Stomach (tissue), 9 donors: ENCODE data around the gene GULP1. TPM values are rescaled to one million over a fixed set of nuclear protein-coding genes. Genes with fewer than 3 reads are reported as not detected.

Source experiments
- DNase-seq, 2 donors: peaks; one replicate each; pipeline versions ENCODE4 v3.0.0 to v3.0.0-alpha.2; 2013 to 2019
- H3K27ac ChIP-seq, 5 donors: fragments of 200-600 bp in 4 of 5; sonication (generic) in 4 of 5; one replicate each; pipeline ENCODE4 v1.5.1; 2013 to 2019; ENCODE audit warnings: mild to moderate bottlenecking in 1 of 5, moderate library complexity in 1 of 5
- H3K27me3 ChIP-seq, 3 donors: fragments of 200-600 bp; sonication (generic); one replicate each; pipeline ENCODE4 v1.5.1; 2017 to 2019; ENCODE audit warnings: mixed run types in 1 of 3
- H3K36me3 ChIP-seq, 4 donors: fragments of 200-600 bp; sonication (generic); 1 replicate in 3 of 4; 2 replicates in 1 of 4; pipeline ENCODE4 v1.5.1; 2016 to 2019
- H3K4me1 ChIP-seq, 4 donors: fragments of 200-600 bp; sonication (generic); one replicate each; pipeline ENCODE4 v1.5.1; 2016 to 2019
- H3K4me3 ChIP-seq, 4 donors: fragments of 200-600 bp; sonication (generic) in 3 of 4; one replicate each; pipeline ENCODE4 v1.5.1; 2016 to 2019; ENCODE audit warnings: mild to moderate bottlenecking in 1 of 4
- H3K9me3 ChIP-seq, 4 donors: fragments of 200-600 bp; sonication (generic); one replicate each; pipeline ENCODE4 v1.5.1; 2016 to 2019
- EP300 ChIP-seq: sonication (generic); formaldehyde crosslinking; IDR thresholded peaks from one replicate; pipeline ENCODE4 v1.6.1; 2017; ENCODE audit warnings: antibody characterized with exemption
- POLR2A ChIP-seq, 4 donors: fragments of 450-650 bp; IDR thresholded peaks; one replicate each; pipeline ENCODE4 v1.6.1; 2016; ENCODE audit warnings: antibody characterized with exemption in 4 of 4, control low read depth in 2 of 4, mild to moderate bottlenecking in 1 of 4, moderate library complexity in 1 of 4
- POLR2AphosphoS5 ChIP-seq, 3 donors: sonication (generic); formaldehyde crosslinking; IDR thresholded peaks; one replicate each; pipeline ENCODE4 v1.6.1; 2016; ENCODE audit warnings: antibody characterized with exemption in 3 of 3
- WGBS, 5 donors: extraction: QIAGEN DNeasy Blood & Tissue Kit in 3 of 5; methylation state at CpG; one replicate each; pipeline versions ENCODE4 v1.1.5 to v1.1.7; 2013 to 2018; 5-methylcytosine and 5-hydroxymethylcytosine counted together
- intact Hi-C: fragments of 100-400 bp; cut with DNase I; formaldehyde crosslinking; loops from one replicate; pipeline ENCODE4 v1.15.1; 2023; ENCODE audit warnings: low total_unique reads
- polyA plus RNA-seq, 3 donors: library from polyadenylated mRNA; stranded (reverse); fragments of 200-250 nt; gene quantifications; one replicate each; pipeline ENCODE4 v1.2.3, GENCODE V29; 2013
- total RNA-seq, 5 donors: library from RNA; depleted of rRNA; stranded (reverse); fragments of >200 nt; gene quantifications; one replicate each; pipeline versions ENCODE4 v1.1.0 to v1.2.3, GENCODE V29; 2014 to 2016
- TF ChIP-seq, protein P1 (sequence below), 7 experiments: fragments of 450-650 bp in 4 of 7; fragments of 200-600 bp in 3 of 7; sonication (generic) in 3 of 7; IDR thresholded peaks; one replicate each; pipeline ENCODE4 v1.5.1; 2016 to 2019; ENCODE audit warnings: antibody characterized with exemption in 7 of 7, control low read depth in 2 of 7, mild to moderate bottlenecking in 1 of 7
- donor health status: healthy with polysubstance abuse.
- donor health status: Bipolar disorder and iron deficiency.
- donor health status: healthy.

The GULP1 gene
- total and polyA plus RNA-seq, 8 donors: 4.9 to 179 (median 32.8) TPM

DNA sequence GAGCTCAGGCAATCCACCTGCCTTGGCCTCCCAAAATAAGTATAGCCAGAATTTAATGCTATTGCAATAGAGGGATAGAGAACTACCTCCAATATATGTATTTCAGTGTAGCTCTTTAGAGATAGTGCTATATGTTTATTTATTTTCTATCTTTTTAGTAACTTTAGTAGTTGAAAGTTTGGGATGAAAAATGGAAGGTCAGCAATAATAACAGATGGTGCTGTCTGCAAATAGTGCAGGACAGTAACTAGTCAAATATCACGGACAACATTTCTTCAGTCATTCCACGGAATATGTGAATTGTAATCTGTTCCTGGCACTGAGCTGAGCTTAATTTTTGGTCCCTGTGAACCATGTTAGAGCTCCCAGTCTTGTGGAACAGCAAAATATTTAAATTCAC is 43.2 kb upstream of the GULP1 start:
- H3K9me3 ChIP-seq: no peaks in the 10 kb centered on the region
- H3K27me3 ChIP-seq: no peaks in the 10 kb centered on the region
- TF ChIP-seq POLR2AphosphoS5 (IDR thresholded peaks at IDR 0.05) (no peak), POLR2A (IDR thresholded peaks at IDR 0.05) (no peak), EP300 (no peak)
- TF ChIP-seq, protein P1, sequence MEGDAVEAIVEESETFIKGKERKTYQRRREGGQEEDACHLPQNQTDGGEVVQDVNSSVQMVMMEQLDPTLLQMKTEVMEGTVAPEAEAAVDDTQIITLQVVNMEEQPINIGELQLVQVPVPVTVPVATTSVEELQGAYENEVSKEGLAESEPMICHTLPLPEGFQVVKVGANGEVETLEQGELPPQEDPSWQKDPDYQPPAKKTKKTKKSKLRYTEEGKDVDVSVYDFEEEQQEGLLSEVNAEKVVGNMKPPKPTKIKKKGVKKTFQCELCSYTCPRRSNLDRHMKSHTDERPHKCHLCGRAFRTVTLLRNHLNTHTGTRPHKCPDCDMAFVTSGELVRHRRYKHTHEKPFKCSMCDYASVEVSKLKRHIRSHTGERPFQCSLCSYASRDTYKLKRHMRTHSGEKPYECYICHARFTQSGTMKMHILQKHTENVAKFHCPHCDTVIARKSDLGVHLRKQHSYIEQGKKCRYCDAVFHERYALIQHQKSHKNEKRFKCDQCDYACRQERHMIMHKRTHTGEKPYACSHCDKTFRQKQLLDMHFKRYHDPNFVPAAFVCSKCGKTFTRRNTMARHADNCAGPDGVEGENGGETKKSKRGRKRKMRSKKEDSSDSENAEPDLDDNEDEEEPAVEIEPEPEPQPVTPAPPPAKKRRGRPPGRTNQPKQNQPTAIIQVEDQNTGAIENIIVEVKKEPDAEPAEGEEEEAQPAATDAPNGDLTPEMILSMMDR (IDR thresholded peaks at IDR 0.05): no peak
- WGBS, 5 donors: 84 to 94% (median 87%) methylated on average over 2 of the region's 2 CpGs
- H3K4me3 ChIP-seq: no peak overlapping the region
- DNase-seq: no peak
- H3K27ac ChIP-seq: no peak overlapping the region
- no peaks in the 10 kb centered on the region for H3K36me3 ChIP-seq
- no peaks in the 10 kb centered on the region for H3K4me1 ChIP-seq
- intact Hi-C loops: no loop called here

DNA sequence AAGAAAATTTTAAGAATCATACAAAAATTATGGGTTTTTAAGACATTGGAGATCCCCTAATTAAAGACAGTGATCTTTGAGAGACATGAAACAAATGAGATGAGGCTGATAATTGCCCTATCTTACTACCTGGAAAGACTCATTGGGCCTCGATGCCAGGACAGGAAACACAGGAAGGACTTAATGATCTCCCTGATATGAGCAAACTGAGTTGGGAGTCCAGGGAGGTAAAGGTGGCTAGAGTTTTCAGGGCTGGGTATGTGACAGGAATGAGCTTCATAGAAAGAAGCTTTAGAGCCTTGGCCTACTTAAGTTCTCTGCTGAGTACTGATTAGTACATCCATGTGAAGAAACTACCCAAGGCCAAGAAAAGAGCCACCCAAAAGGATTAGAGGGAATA is 40.6 kb upstream of the GULP1 start:
- intact Hi-C loops: no loop called here
- Histone ChIP-seq H3K36me3 (no peaks in the 10 kb centered on the region), H3K27ac (no peak overlapping the region), H3K4me3 (no peak overlapping the region), H3K9me3 (no peaks in the 10 kb centered on the region), H3K27me3 (no peaks in the 10 kb centered on the region), H3K4me1 (no peaks in the 10 kb centered on the region)
- DNase-seq: no peak
- no peak for TF ChIP-seq EP300
- TF ChIP-seq POLR2A (IDR thresholded peaks at IDR 0.05): no peak
- TF ChIP-seq POLR2AphosphoS5 (IDR thresholded peaks at IDR 0.05): no peak
- TF ChIP-seq, protein P1 (IDR thresholded peaks at IDR 0.05): no peak
- WGBS, 5 donors: 67 to 82% (median 69%) methylated on average over 1 of the region's 1 CpG

DNA sequence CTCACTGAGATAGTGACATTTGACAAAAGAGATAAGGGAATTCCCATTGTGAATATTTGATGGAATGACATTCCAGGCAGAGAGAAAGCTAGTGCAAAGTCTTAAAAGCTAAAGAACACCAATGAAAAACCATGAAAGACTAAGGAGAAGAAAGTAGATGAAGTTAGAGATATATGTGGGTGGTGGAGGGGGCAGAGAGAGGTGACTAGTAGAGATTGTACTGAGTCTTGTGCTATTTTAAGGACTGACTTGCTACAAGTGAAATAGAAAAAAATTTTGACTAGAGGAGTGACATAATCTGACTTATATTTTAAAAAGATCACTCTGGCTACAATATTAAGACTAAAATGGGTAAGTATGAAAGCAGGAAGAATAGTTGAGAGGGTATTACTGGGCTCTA is 35.3 kb upstream of the GULP1 start:
- no peaks in the 10 kb centered on the region for H3K36me3 ChIP-seq
- intact Hi-C loops: no loop called here
- TF ChIP-seq, protein P1 (IDR thresholded peaks at IDR 0.05): no peak
- no peak overlapping the region for H3K27ac ChIP-seq
- no peaks in the 10 kb centered on the region for H3K27me3 ChIP-seq
- H3K4me1 ChIP-seq: no peaks in the 10 kb centered on the region
- H3K4me3 ChIP-seq: no peak overlapping the region
- DNase-seq: no peak
- no peaks in the 10 kb centered on the region for H3K9me3 ChIP-seq

DNA sequence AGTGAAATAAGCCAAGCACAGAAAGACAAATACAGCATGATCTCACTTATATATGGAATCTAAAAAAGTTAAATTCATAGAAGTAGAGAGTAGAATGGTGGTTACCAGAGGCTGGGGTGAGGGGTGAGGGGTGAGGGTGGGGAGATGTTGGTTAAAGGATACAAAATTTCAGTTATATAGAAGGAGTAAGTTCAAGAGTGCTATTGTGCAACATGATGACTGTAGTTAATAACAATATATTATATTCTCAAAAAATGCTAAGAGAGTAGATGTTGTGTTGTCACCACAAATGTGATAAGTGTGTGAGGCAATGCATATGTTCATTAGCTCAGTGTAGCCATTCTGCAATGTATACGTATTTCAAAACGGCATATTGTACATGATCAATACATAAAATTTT is 26.4 kb upstream of the GULP1 start:
- intact Hi-C loops: no loop called here
- Histone ChIP-seq H3K36me3 (no peaks in the 10 kb centered on the region), H3K4me1 (no peaks in the 10 kb centered on the region), H3K27me3 (no peaks in the 10 kb centered on the region), H3K27ac (no peak overlapping the region), H3K9me3 (peaks cover 0 to under 1% (median 0%) of the 10 kb centered on the region in 4 donors), H3K4me3 (no peak overlapping the region)
- TF ChIP-seq EP300: no peak
- no peak for TF ChIP-seq POLR2AphosphoS5 (IDR thresholded peaks at IDR 0.05)
- no peak for TF ChIP-seq POLR2A (IDR thresholded peaks at IDR 0.05)
- TF ChIP-seq, protein P1 (IDR thresholded peaks at IDR 0.05): no peak
- DNase-seq: no peak
- WGBS, 5 donors: 92 to 99% (median 94%) methylated on average over 2 of the region's 2 CpGs

DNA sequence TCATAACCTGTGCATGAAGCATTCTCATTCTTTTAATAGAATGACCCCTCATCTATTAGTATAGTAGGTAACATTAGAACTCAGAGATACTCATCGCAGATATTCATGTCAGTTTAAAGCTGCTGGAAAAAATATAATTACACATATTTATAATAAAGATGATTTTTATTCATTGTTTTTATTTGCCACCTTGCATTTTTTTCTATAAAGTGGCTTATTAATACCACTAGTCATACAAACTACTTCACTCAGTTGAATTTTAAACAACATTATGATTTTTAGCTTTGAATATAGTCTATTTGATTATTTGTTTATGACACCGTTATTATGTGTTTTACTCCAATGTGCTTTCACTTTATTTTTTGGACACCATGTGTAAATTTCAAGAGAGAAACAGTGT is 23.9 kb upstream of the GULP1 start:
- H3K4me1 ChIP-seq: no peaks in the 10 kb centered on the region
- DNase-seq: no peak
- intact Hi-C loops: no loop called here
- no peak overlapping the region for H3K4me3 ChIP-seq
- 91 to 96% (median 94%) methylated on average over 2 of the region's 2 CpGs for WGBS, 5 donors
- peaks cover 0 to 5% (median 0%) of the 10 kb centered on the region in 4 donors for H3K9me3 ChIP-seq
- H3K27ac ChIP-seq: no peak overlapping the region
- H3K36me3 ChIP-seq: no peaks in the 10 kb centered on the region
- TF ChIP-seq POLR2A (IDR thresholded peaks at IDR 0.05): no peak
- no peak for TF ChIP-seq POLR2AphosphoS5 (IDR thresholded peaks at IDR 0.05)
- TF ChIP-seq, protein P1 (IDR thresholded peaks at IDR 0.05): no peak
- TF ChIP-seq EP300: no peak
- H3K27me3 ChIP-seq: no peaks in the 10 kb centered on the region
